Stimulated activated CD4-positive, alpha-beta T cell treated with anti-CD3 and anti-CD28 coated beads, Interleukin-2, amount 100 ng/mL, for 4 hours (primary cell): Measurements from ENCODE around the gene DCAF6.
"Not testable (repeated sequence)": the region's sequence is repeated elsewhere in the genome, so short reads cannot be mapped to it uniquely, and the experiment has no call there.

Experiments
- DNase-seq: peaks from one replicate; pipeline ENCODE4 v3.0.0-alpha.2; 2020; ENCODE audit warnings: low read depth

The DCAF6 gene, protein sequence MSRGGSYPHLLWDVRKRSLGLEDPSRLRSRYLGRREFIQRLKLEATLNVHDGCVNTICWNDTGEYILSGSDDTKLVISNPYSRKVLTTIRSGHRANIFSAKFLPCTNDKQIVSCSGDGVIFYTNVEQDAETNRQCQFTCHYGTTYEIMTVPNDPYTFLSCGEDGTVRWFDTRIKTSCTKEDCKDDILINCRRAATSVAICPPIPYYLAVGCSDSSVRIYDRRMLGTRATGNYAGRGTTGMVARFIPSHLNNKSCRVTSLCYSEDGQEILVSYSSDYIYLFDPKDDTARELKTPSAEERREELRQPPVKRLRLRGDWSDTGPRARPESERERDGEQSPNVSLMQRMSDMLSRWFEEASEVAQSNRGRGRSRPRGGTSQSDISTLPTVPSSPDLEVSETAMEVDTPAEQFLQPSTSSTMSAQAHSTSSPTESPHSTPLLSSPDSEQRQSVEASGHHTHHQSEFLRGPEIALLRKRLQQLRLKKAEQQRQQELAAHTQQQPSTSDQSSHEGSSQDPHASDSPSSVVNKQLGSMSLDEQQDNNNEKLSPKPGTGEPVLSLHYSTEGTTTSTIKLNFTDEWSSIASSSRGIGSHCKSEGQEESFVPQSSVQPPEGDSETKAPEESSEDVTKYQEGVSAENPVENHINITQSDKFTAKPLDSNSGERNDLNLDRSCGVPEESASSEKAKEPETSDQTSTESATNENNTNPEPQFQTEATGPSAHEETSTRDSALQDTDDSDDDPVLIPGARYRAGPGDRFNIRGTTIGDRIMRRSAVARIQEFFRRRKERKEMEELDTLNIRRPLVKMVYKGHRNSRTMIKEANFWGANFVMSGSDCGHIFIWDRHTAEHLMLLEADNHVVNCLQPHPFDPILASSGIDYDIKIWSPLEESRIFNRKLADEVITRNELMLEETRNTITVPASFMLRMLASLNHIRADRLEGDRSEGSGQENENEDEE

GRCh38 chr1:167936068-167936929 is at the start of gene DCAF6:
TSS of gene DCAF6 (plus strand) at chr1:167936683. CDS start at chr1:167936912, 229 bp downstream.
- DNase-seq, result peak; percentile 97

- DNase-seq, result not testable (repeated sequence)
These were observed 49.3 kb upstream of the DCAF6 start for GRCh38 chr1:167887187-167887586.

- DNase-seq, result no peak
These were observed 46.1 kb upstream of the DCAF6 start for GRCh38 chr1:167890400-167890799.

DNA sequence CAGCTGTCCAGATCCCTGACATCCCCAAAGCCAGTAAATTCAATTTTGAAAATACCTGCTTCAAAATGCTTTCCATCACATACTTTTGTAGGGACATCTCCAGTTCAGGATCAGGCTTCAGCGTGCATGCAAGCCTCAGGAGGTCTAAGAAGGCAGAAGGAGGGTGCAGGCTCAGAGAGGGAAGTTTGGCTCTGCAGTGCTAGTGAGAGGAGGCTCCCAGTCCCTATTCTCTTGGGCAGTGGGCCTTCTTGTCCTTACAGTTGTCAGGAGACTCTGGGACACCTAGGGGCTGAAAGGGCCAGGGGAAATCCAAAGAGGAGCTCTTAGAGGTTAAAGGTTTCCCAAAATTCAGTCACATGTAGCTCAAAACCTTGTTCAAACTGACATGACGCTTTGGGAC is 42.7 kb upstream of the DCAF6 start:
- DNase-seq, result no peak

GRCh38 chr1:167898578-167899222 is 37.8 kb upstream of the DCAF6 start:
- DNase-seq, result no peak

GRCh38 chr1:167899253-167899681 is 37.2 kb upstream of the DCAF6 start:
- no peak for DNase-seq

GRCh38 chr1:167900907-167901306 is 35.6 kb upstream of the DCAF6 start:
- no peak for DNase-seq

GRCh38 chr1:167904652-167905130 is 31.8 kb upstream of the DCAF6 start:
- DNase-seq, result no peak

DNA sequence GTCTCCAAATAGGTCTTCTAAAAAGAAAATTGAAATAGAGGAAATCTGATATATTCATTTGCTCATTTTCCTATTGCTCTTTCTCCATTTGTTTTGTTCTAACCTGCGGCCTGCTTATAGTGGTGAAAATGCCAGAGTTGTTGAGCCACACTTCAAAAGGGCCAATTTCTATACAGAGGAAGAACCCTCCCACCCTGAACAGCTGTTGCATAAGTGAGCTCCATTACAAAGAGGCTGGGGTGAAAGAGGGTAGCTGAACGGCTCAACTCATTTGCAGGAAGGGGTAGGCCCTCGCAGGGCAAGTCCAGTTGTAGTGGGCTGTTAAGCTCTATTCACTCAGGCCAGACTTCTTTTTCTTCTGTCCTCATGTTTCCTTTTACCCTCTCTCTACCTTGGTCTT is 31.3 kb upstream of the DCAF6 start:
- no peak for DNase-seq

DNA sequence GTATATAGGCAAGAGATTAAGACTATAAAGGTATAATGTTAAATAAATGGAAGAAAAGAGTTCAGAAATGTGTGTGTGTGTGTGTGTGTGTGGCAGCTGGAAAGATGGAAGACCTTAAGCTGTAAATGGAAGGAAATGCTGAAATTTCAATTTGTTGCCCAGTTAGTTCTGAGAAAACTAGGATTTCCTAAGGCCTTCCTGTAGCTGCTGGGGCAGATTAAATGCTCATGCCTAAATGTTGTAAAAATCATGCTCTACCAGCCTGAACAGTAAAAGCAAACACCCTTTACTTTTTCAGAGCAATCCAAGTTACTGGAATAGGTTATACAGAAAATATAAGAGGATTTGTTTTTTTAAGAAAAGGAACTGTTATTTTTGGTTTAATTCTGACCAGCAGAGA is 30.8 kb upstream of the DCAF6 start:
- no peak for DNase-seq

DNA sequence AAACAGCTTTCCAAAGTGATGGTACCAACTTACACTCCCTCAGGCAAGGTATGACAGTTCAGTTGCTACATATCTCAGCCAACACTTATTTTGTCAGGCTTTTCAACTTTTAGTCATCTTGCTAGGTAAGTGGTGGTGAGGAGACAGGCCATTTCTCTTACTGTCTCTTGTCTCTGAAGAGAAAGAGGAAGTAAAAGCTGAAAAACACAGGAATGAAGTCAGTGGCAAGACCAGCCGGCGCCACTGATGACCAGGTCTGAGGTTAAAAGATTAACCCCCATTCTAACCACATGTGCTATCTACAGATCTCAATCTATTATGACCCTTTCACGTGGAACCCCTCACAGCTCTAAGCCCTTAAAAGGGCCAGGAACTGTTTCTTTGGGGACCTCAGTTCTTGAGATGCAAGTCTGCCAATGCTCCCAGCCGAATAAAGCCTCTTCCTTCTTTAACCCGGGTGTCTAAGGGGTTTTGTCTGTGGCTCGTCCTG is 26.7 kb upstream of the DCAF6 start:
- no peak for DNase-seq

DNA sequence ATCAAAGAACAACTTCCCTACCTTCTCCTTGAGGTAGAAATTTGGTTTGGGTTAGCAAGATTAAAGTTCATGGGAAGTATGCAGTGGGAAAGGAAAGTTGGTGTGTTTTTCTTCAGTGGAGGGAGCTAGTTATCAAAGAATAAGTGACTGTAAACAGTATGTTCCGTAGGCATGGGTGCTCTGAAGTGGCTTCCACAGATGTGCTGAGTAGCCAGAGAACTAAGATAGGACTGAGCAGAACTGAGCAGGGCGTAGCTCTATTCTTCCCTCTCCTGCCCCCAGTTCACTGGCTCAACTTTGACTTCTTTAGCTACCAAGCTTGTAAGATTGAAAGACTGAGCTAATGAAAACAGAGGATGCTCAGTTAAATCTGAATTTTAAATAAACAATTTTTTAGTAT is 26.0 kb upstream of the DCAF6 start:
- DNase-seq, result no peak

- DNase-seq, result no peak
These were observed 25.1 kb upstream of the DCAF6 start for GRCh38 chr1:167911413-167911812.

DNA sequence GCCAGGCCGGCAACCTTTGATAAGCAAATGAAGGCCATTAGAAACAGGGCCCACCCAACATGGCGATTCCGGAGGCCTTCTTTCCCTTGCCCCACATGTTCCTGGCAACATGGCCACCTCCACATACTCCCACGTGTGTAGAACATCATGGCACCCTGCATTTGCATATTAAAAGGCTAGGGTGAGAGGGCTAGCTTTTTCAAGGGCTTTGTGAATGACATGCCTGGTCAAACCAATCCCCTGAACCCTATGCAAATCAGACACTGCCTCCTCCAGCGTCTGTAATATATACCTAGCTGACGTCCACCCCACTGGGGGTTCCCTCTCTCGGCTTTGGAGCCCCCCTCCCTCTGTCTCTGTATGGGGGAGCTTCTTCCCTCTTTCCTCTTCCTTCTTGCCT is 24.2 kb upstream of the DCAF6 start:
- no peak for DNase-seq

DNA sequence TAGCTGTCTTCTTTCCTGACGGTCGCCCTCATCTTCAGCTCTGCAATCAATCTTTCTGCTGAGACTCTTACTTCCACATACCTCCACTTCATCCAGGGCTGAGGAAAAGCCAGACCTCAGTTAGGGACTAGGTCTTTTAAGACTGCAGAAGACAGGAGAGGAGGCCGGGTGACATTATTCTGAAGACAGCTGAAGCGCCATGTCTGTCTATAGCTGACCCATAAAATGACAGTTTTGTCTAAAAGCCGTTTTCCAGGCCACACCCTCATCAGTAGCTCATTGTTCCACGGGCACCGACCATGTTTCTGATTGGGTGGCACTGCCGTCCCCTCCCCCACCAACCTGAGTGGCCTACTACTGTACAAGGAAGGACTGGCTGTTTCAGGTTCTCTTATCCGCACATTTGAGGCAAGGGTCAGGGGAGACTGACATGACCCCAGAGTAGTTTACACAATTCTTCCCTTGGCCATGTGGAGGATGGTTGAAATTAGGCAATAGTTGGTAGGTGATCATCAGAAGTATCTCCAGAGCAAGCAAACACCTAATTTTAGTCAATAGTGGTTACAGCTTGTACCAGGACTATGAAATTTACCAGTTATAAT is 22.5 kb upstream of the DCAF6 start, which contains the start of gene ADCY10:
TSS of gene ADCY10 (minus strand) at position 240 of the 602 bp plus-strand sequence. CDS start 8,994 bp downstream, outside the sequence.
- no peak for DNase-seq

GRCh38 chr1:167915569-167915968 is 20.9 kb upstream of the DCAF6 start:
- DNase-seq, result no peak

- DNase-seq, result no peak
These were observed 19.5 kb upstream of the DCAF6 start for GRCh38 chr1:167916766-167917511.

DNA sequence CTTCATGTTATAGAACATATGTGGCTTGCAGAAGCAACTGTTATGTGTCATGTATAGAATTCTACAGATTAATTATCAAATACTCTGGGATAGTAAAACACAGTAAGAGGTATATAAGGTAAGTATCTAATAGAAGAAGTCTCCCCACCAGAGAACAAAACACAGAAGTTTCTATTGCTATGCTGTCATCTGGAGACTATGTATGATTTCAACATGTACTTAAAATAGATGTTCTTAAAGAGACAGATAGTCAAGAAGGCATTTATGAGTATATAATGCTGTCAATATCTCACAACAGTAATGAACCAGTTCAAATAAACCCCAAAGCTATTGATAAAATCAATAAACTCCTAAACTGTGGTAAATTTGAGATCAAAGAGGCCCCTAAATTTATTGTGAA is 14.5 kb upstream of the DCAF6 start:
- DNase-seq, result no peak

GRCh38 chr1:167922611-167923074 is 13.8 kb upstream of the DCAF6 start:
- DNase-seq, result no peak
